ENCODE data around the gene MLH3.

GRCh38 chr14:74982661-74983060 is 68.6 kb downstream of the MLH3 start:
- no peak for TF ChIP-seq REST (IDR thresholded peaks at IDR 0.05; ENCODE audit: insufficient replicate concordance, low read depth)
- no peak for TF ChIP-seq CTCF (IDR thresholded peaks at IDR 0.05; ENCODE audit: insufficient read depth, low read length)
- no peak for TF ChIP-seq SPI1 (IDR thresholded peaks at IDR 0.05; ENCODE audit: borderline replicate concordance, low read depth)
- no peak for TF ChIP-seq POLR2AphosphoS5 (IDR thresholded peaks at IDR 0.05; ENCODE audit: low read depth)
- no peak for TF ChIP-seq GABPA (IDR thresholded peaks at IDR 0.05; ENCODE audit: low read depth)
